Esophagus muscularis mucosa (tissue), 4 donors: ENCODE results near the gene WFIKKN1. TPM values are rescaled to one million over a fixed set of nuclear protein-coding genes. Genes with fewer than 3 reads are reported as not detected.

Experiments used
- DNase-seq: peaks from one replicate; pipeline ENCODE4 v3.0.0-alpha.2; 2017; ENCODE audit errors: extremely low spot score
- H3K27ac ChIP-seq, 4 donors: fragments of 200-600 bp; sonication (generic); replicated peaks in 1 of 4; 1 replicate in 3 of 4; 2 replicates in 1 of 4; pipeline ENCODE4 v1.5.1; 2016 to 2019; ENCODE audit warnings: mild to moderate bottlenecking in 1 of 4
- H3K27me3 ChIP-seq, 4 donors: fragments of 200-600 bp; sonication (generic); one replicate each; pipeline versions ENCODE4 v1.5.1 to v1.6.0; 2016 to 2019
- H3K36me3 ChIP-seq, 4 donors: fragments of 200-600 bp; sonication (generic); one replicate each; pipeline ENCODE4 v1.5.1; 2016 to 2019
- H3K4me1 ChIP-seq, 4 donors: fragments of 200-600 bp; sonication (generic); one replicate each; pipeline ENCODE4 v1.5.1; 2016 to 2019
- H3K4me3 ChIP-seq, 4 donors: fragments of 200-600 bp; sonication (generic); 1 replicate in 2 of 4; 2 replicates in 2 of 4; pipeline ENCODE4 v1.5.1; 2016 to 2019; ENCODE audit warnings: mild to moderate bottlenecking in 4 of 4, moderate library complexity in 1 of 4
- H3K9me3 ChIP-seq, 4 donors: fragments of 200-600 bp; sonication (generic); 1 replicate in 3 of 4; 2 replicates in 1 of 4; pipeline ENCODE4 v1.5.1; 2016 to 2019
- EP300 ChIP-seq: sonication (generic); formaldehyde crosslinking; IDR thresholded peaks from one replicate; pipeline ENCODE4 v1.6.1; 2017; ENCODE audit warnings: antibody characterized with exemption
- POLR2A ChIP-seq: fragments of 450-650 bp; IDR thresholded peaks from one replicate; pipeline ENCODE4 v1.6.1; 2017; ENCODE audit warnings: antibody characterized with exemption, moderate library complexity, mild to moderate bottlenecking, low read depth
- POLR2AphosphoS5 ChIP-seq, 2 donors: sonication (generic); formaldehyde crosslinking; IDR thresholded peaks; one replicate each; pipeline ENCODE4 v1.6.1; 2017; ENCODE audit warnings: antibody characterized with exemption in 2 of 2
- WGBS: methylation state at CpG from one replicate; pipeline ENCODE4 v1.1.5; 2018; 5-methylcytosine and 5-hydroxymethylcytosine counted together
- intact Hi-C: fragments of 100-400 bp; cut with DNase I; formaldehyde crosslinking; loops from one replicate; pipeline ENCODE4 v1.15.1; 2023
- total RNA-seq, 4 donors: library from RNA; depleted of rRNA; stranded (reverse); fragments of >200 nt; gene quantifications; one replicate each; pipeline versions ENCODE4 v1.1.0 to v1.2.1, GENCODE V29; 2016
- TF ChIP-seq, protein P1 (sequence below), 3 experiments: fragments of 200-600 bp in 2 of 3; fragments of 450-650 bp in 1 of 3; sonication (generic) in 2 of 3; IDR thresholded peaks; one replicate each; pipeline ENCODE4 v1.5.1; 2017 to 2019; ENCODE audit warnings: antibody characterized with exemption in 3 of 3, mild to moderate bottlenecking in 2 of 3, moderate library complexity in 1 of 3

WFIKKN1 gene
- total RNA-seq, 4 donors from 2014 or later, result 0.33 to 0.80 (median 0.43) TPM

DNA sequence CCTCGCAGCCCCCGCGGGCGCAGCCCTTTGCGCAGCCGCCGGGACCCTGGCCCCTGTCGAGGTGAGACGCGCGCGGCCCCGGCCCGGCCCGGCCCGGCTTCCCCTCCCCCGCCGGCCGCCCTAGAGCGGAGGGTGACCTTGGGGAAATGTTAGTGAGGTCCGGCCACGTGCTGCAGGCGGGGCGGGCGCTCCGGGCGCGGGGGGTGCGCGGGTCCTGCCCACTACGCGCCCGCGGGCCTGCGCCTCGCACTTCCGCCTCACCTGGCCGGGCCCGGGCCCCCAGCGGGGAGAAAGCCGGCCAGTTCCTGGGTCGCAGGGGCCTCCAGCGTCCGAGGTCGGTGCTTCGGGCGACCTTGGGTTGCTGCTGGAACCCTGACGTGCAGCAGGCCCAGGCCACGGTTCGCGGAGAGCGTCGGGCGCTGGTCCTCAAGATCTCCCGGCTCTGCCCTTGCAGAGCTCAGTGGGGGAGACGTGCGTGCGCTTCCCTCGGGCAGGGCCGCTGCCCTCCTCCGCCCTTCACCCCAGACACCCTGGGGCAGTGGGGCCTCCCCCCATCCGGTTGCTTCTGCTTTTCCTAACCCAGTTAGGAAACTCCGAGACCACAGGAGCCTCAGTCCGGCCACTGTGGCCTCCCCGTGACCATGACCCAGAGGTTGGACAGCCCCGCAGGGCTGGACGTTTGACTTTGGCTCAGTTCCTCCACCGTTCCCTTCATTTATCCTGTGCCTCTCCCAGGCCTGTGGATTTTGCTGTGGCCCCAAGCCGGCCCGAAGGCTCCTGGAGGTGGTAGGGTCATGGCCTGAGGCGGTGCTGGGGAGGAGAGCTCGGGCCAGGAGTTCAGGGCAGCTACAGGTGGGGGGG lies 11.6 kb downstream of the WFIKKN1 start:
- TF ChIP-seq POLR2A, result no peak
- TF ChIP-seq POLR2AphosphoS5 (IDR thresholded peaks at IDR 0.05), result peak in 1 of 2 donors; percentile 3
- no peak for TF ChIP-seq EP300
- TF ChIP-seq, protein P1, sequence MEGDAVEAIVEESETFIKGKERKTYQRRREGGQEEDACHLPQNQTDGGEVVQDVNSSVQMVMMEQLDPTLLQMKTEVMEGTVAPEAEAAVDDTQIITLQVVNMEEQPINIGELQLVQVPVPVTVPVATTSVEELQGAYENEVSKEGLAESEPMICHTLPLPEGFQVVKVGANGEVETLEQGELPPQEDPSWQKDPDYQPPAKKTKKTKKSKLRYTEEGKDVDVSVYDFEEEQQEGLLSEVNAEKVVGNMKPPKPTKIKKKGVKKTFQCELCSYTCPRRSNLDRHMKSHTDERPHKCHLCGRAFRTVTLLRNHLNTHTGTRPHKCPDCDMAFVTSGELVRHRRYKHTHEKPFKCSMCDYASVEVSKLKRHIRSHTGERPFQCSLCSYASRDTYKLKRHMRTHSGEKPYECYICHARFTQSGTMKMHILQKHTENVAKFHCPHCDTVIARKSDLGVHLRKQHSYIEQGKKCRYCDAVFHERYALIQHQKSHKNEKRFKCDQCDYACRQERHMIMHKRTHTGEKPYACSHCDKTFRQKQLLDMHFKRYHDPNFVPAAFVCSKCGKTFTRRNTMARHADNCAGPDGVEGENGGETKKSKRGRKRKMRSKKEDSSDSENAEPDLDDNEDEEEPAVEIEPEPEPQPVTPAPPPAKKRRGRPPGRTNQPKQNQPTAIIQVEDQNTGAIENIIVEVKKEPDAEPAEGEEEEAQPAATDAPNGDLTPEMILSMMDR (IDR thresholded peaks at IDR 0.05), result no peak
- H3K4me3 ChIP-seq, result peak overlapping the region; percentile 91 to 97 (median 94)
- intact Hi-C loops, result no loop called here
- peaks cover 0 to 5% (median 4%) of the 10 kb centered on the region in 4 donors for H3K36me3 ChIP-seq
- no peaks in the 10 kb centered on the region for H3K27me3 ChIP-seq
- peaks cover 42 to 86% (median 68%) of the 10 kb centered on the region in 4 donors for H3K4me1 ChIP-seq
- peak overlapping the region; percentile 80 to 94 (median 92) for H3K27ac ChIP-seq
- H3K9me3 ChIP-seq, result no peaks in the 10 kb centered on the region
- WGBS, result 9% methylated on average over 20 of the region's 72 CpGs
- no peak for DNase-seq

DNA sequence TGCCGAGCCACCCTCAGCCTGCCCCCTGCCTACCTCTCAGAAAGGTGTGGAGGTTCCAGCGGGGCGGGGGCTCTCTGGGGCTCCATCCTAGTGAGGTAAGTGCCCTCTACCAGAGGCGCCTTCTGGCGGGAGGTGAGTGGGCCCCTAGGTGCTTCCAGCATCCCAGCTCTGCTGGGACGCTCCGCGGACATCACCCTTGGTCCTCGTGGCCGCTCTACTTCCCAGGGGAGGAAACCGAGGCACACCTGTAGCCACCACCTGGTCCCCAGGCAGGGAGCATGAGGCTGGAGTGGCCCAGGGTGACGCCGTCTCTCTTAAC lies 12.2 kb downstream of the WFIKKN1 start:
- DNase-seq, result no peak
- Histone ChIP-seq H3K36me3 (peaks cover 0 to 5% (median 4%) of the 10 kb centered on the region in 4 donors), H3K4me3 (peak overlapping the region; percentile 91 to 97 (median 94)), H3K4me1 (peaks cover 42 to 86% (median 68%) of the 10 kb centered on the region in 4 donors), H3K9me3 (no peaks in the 10 kb centered on the region), H3K27me3 (no peaks in the 10 kb centered on the region), H3K27ac (peak overlapping the region; percentile 80 to 94 (median 92))
- intact Hi-C loops, result no loop called here
- WGBS, result 89% methylated on average over 8 of the region's 13 CpGs
- TF ChIP-seq, protein P1 (IDR thresholded peaks at IDR 0.05), result no peak

DNA sequence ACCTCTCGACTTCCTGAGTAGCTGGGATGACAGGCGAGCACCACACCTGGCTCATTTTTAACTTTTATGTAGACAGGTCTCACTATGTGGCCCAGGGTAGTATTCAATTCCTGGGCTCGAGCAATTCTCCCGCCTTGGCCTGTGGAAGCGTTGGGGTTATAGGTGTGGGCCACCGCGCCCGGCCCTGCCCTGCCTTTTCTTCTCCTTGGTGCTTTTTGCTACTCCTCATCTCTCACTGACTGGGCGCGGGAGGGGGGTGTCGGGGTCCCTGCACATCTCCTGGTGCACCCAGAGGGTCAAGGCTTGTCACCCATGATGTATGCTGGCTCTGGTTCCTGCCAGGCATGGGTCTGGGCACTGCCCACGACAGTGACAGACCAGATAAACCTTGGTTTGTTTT lies 13.8 kb downstream of the WFIKKN1 start:
- intact Hi-C loops, result no loop called here
- Histone ChIP-seq H3K9me3 (no peaks in the 10 kb centered on the region), H3K27ac (no peak overlapping the region), H3K36me3 (peaks cover 0 to 5% (median 4%) of the 10 kb centered on the region in 4 donors), H3K4me3 (no peak overlapping the region), H3K27me3 (no peaks in the 10 kb centered on the region), H3K4me1 (peaks cover 49 to 88% (median 73%) of the 10 kb centered on the region in 4 donors)
- TF ChIP-seq, protein P1 (IDR thresholded peaks at IDR 0.05), result no peak
- TF ChIP-seq POLR2A (no peak), EP300 (no peak), POLR2AphosphoS5 (IDR thresholded peaks at IDR 0.05) (no peak)
- DNase-seq, result no peak
- whole genome bisulfite sequencing, result 88% methylated on average over 12 of the region's 12 CpGs

DNA sequence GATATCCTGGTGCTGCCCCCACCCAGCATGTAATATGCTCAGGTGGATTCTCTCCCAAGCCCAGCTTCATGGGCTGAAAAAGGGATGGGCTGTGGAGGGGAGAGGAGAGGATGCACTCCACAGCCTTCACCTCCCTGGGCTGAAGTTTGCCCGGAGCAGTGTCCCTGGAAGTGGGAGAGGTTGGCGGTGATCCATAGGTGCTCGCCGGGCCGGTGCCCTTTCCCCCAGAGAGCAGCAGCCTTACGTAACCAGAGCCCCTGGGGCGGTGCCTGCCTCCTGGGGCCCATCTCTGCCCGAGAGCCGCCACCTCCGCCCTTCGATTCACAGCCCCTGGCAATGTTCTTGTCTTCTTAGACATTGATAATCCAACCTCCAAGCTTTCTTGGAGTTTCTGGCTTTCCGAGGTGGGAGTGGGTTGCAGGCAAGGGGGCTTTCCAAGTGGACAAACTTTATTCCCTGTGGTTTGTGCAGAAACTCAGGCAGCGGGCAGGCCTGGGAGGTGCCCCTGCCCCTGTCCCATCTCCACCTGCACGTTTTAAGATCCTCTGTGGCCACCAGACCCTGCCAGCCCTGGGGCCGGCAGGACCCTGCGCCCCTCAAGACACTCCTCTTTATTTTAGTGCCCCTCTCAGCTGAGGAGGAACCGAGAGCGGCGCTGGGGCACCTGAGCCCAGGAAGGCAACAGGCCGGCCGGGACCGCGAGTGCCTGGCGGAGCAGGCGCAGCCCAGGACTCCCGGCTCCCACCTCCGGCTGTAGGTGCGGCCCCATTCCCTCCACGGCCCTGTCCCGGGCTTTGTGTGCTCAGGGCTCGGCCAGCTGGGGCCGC lies 15.3 kb downstream of the WFIKKN1 start:
- intact Hi-C loops, result no loop called here
- no peak for DNase-seq
- no peak overlapping the region for H3K4me3 ChIP-seq

More for the DNA sequence above, 15.3 kb downstream of the WFIKKN1 start:
- no peaks in the 10 kb centered on the region for H3K9me3 ChIP-seq
- TF ChIP-seq POLR2A, result no peak
- TF ChIP-seq, protein P1 (IDR thresholded peaks at IDR 0.05), result no peak
- no peaks in the 10 kb centered on the region for H3K27me3 ChIP-seq
- 73% methylated on average over 13 of the region's 32 CpGs for WGBS
- peaks cover 55 to 95% (median 78%) of the 10 kb centered on the region in 4 donors for H3K4me1 ChIP-seq
- peaks cover 0 to 5% (median 4%) of the 10 kb centered on the region in 4 donors for H3K36me3 ChIP-seq
- H3K27ac ChIP-seq, result peak overlapping the region in 3 of 4 donors; percentile 47 to 57 (median 48)
